Parathyroid adenoma (tissue), 2 donors: Measurements from ENCODE around the gene ATG3.
A peak's percentile ranks its signal among the peaks of the same experiment; 100 is the strongest.

Experiments
- H2AFZ ChIP-seq: fragments of 300-600 bp; sonication (generic); one replicate; pipeline ENCODE4 v1.7.0; 2017; ENCODE audit warnings: antibody characterized with exemption, mild to moderate bottlenecking
- H3K27ac ChIP-seq: fragments of 300-600 bp; sonication (generic); one replicate; pipeline ENCODE4 v1.7.0; 2017
- H3K27me3 ChIP-seq: fragments of 300-600 bp; sonication (generic); one replicate; pipeline ENCODE4 v1.7.0; 2017; ENCODE audit warnings: low read length; ENCODE audit not compliant: control insufficient read depth, insufficient read depth
- H3K36me3 ChIP-seq: fragments of 300-600 bp; sonication (generic); one replicate; pipeline ENCODE4 v1.7.0; 2017; ENCODE audit warnings: low read length; ENCODE audit not compliant: control insufficient read depth, insufficient read depth
- H3K4me1 ChIP-seq: fragments of 300-600 bp; sonication (generic); one replicate; pipeline ENCODE4 v1.7.0; 2017; ENCODE audit warnings: control low read depth
- H3K4me2 ChIP-seq: fragments of 300-600 bp; sonication (generic); one replicate; pipeline ENCODE4 v1.7.0; 2017; ENCODE audit warnings: low read length
- H3K4me3 ChIP-seq: fragments of 300-600 bp; sonication (generic); one replicate; pipeline ENCODE4 v1.7.0; 2017; ENCODE audit warnings: low read depth, low read length
- H3K79me2 ChIP-seq: fragments of 300-600 bp; sonication (generic); one replicate; pipeline ENCODE4 v1.7.0; 2017; ENCODE audit warnings: control low read depth
- H3K9ac ChIP-seq: fragments of 300-600 bp; sonication (generic); one replicate; pipeline ENCODE4 v1.7.0; 2017; ENCODE audit warnings: mild to moderate bottlenecking
- H3K9me3 ChIP-seq: fragments of 300-600 bp; sonication (generic); one replicate; pipeline ENCODE4 v1.7.0; 2017; ENCODE audit warnings: low read length; ENCODE audit not compliant: control insufficient read depth
- TF ChIP-seq, protein P1 (sequence below): fragments of 300-600 bp; sonication (generic); IDR thresholded peaks from one replicate; pipeline ENCODE4 v1.7.0; 2017; ENCODE audit warnings: antibody characterized with exemption, mild to moderate bottlenecking
- donor health status: primary hyperparathyroidism.

Gene ATG3

DNA sequence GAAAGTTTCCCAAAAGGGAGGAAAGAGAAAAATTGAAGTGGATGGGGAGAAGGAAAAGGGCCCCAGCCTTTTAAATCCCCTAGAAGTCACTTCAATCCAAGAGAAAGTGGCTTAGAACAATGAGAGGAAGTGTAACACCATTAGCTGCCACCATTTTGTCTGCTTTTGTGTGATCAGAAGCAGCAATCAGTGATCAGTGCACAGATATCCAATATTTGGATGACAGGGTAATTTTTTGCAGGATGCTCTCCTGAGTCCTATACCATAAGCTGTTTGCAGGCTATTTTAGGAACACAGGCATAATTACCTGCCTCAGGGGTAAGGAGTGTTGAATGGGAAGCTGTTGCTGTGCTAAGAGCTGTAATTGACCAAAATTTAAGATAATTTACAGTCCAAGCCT is 31.5 kb upstream of the ATG3 start:
- Histone ChIP-seq H3K4me2 (no peak overlapping the region), H3K4me3 (no peak overlapping the region), H3K9ac (no peak overlapping the region), H3K27ac (no peak overlapping the region), H3K79me2 (no peaks in the 10 kb centered on the region), H3K27me3 (no peaks in the 10 kb centered on the region), H3K36me3 (no peaks in the 10 kb centered on the region), H3K9me3 (no peaks in the 10 kb centered on the region), H2AFZ (no peak overlapping the region), H3K4me1 (no peaks in the 10 kb centered on the region)
- TF ChIP-seq, protein P1, sequence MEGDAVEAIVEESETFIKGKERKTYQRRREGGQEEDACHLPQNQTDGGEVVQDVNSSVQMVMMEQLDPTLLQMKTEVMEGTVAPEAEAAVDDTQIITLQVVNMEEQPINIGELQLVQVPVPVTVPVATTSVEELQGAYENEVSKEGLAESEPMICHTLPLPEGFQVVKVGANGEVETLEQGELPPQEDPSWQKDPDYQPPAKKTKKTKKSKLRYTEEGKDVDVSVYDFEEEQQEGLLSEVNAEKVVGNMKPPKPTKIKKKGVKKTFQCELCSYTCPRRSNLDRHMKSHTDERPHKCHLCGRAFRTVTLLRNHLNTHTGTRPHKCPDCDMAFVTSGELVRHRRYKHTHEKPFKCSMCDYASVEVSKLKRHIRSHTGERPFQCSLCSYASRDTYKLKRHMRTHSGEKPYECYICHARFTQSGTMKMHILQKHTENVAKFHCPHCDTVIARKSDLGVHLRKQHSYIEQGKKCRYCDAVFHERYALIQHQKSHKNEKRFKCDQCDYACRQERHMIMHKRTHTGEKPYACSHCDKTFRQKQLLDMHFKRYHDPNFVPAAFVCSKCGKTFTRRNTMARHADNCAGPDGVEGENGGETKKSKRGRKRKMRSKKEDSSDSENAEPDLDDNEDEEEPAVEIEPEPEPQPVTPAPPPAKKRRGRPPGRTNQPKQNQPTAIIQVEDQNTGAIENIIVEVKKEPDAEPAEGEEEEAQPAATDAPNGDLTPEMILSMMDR = no peak

DNA sequence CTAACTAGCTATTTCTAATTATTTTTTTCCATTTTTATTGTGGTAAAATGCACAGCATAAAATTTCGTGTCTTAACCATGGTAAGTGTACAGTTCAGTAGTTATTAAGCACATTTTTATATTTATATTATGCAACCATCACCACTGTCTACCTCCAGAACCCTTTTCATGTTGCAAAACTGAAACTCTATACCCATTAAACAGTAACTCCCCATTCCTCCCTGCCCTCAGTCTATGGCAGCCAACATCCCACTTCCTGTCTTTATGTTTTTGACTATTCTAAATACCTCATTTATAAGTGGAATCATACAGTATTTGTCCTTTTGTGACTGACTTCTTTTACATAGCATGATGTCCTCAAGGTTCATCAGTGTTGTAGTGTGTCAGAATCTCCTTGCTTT is 25.6 kb upstream of the ATG3 start:
- no peak overlapping the region for H3K9ac ChIP-seq
- no peaks in the 10 kb centered on the region for H3K36me3 ChIP-seq
- no peak overlapping the region for H3K27ac ChIP-seq
- no peaks in the 10 kb centered on the region for H3K27me3 ChIP-seq
- TF ChIP-seq, protein P1 = no peak
- H3K4me1 ChIP-seq = no peaks in the 10 kb centered on the region
- no peaks in the 10 kb centered on the region for H3K9me3 ChIP-seq
- H2AFZ ChIP-seq = no peak overlapping the region
- no peak overlapping the region for H3K4me2 ChIP-seq
- H3K4me3 ChIP-seq = no peak overlapping the region
- no peaks in the 10 kb centered on the region for H3K79me2 ChIP-seq

DNA sequence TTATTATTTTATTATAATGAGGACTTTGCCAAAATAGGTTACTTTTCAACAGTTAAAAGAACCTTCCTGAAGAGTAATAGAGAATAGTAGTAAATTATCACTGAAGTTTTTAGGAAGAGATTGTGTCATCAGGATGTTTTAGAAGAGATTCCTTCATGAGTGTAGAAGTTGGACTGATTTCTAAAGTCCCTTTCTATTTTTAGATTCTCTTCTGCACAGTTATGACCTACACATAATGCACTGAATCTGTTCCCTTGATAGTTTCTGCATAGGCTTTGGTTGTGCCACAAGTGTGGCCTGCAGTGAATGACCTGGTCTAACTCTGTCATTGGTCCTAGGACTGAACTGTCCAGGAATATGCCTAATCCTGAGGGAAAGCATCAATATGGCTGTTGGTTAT is 24.0 kb upstream of the ATG3 start:
- Histone ChIP-seq H3K27ac (no peak overlapping the region), H3K4me3 (no peak overlapping the region), H3K27me3 (no peaks in the 10 kb centered on the region), H3K36me3 (no peaks in the 10 kb centered on the region), H2AFZ (no peak overlapping the region), H3K4me1 (no peaks in the 10 kb centered on the region), H3K9me3 (no peaks in the 10 kb centered on the region), H3K79me2 (no peaks in the 10 kb centered on the region), H3K4me2 (no peak overlapping the region), H3K9ac (no peak overlapping the region)
- TF ChIP-seq, protein P1 = no peak

DNA sequence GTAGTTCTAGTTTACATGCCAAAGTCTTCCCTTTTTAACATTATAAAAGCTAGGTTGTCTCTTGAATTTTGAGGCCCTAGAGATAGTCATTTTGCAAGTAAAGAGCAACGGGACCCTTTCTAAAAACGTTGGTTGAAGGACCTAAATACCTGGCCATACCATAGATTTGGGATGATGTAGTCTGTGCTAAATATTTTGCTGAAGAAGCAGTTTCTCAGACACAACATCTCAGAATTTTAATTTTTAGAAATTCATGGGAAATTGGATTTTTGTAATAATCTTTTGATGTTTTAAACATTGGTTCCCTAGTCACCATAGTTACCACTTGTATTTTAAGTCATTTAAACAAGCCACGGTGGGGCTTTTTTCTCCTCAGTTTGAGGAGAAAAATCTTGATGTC is 21.3 kb upstream of the ATG3 start:
- Histone ChIP-seq H2AFZ (no peak overlapping the region), H3K27me3 (no peaks in the 10 kb centered on the region), H3K4me2 (no peak overlapping the region), H3K27ac (no peak overlapping the region), H3K4me3 (no peak overlapping the region), H3K9ac (no peak overlapping the region), H3K4me1 (no peaks in the 10 kb centered on the region), H3K36me3 (no peaks in the 10 kb centered on the region), H3K9me3 (no peaks in the 10 kb centered on the region), H3K79me2 (no peaks in the 10 kb centered on the region)
- TF ChIP-seq, protein P1 = no peak

DNA sequence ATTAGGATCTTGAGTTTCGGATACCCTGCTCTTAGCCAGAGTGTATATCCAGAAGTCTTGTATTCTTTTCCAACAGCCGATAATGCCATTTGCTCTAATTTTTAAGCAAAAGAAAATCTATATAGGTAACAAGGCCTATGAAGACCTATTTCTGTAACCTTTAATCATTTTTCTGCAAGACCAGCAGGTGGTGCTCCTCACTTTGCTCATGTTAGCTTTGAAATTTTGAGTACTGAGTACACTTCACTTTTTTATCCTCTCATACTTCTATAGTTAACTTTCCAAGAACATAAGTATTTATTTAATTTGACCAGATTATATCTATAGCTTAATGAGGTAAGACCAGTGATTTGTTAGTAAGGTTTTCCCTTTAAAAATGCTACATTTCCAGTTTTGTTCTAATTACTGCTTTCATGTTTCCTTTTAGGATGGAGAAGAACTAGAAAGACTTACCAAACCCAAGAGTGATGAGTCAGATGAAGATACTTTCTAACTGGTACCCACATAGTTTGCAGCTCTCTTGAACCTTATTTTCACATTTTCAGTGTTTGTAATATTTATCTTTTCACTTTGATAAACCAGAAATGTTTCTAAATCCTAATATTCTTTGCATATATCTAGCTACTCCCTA is 20.6 kb upstream of the ATG3 start:
- H3K27ac ChIP-seq = no peak overlapping the region
- H3K9ac ChIP-seq = no peak overlapping the region
- TF ChIP-seq, protein P1 = peak; percentile 34
- H3K36me3 ChIP-seq = no peaks in the 10 kb centered on the region
- H3K4me1 ChIP-seq = no peaks in the 10 kb centered on the region
- H3K79me2 ChIP-seq = no peaks in the 10 kb centered on the region
- H3K9me3 ChIP-seq = no peaks in the 10 kb centered on the region
- no peak overlapping the region for H2AFZ ChIP-seq
- H3K4me3 ChIP-seq = no peak overlapping the region
- no peaks in the 10 kb centered on the region for H3K27me3 ChIP-seq
- H3K4me2 ChIP-seq = no peak overlapping the region
